HUES48 (cell line): ENCODE results near the gene MYT1.
"Not testable (repeated sequence)": the region's sequence is repeated elsewhere in the genome, so short reads cannot be mapped to it uniquely, and the experiment has no call there.

Experiments used
- H3K27ac ChIP-seq: one replicate; pipeline ENCODE4 v1.7.0; 2013; ENCODE audit warnings: low read depth, low read length, inconsistent platforms
- H3K27me3 ChIP-seq: 2 replicates; pipeline ENCODE4 v1.6.1; 2013; ENCODE audit warnings: mild to moderate bottlenecking, low read length; ENCODE audit not compliant: control insufficient read depth, insufficient read depth
- H3K36me3 ChIP-seq: 2 replicates; pipeline ENCODE4 v1.6.1; 2013; ENCODE audit warnings: low read length; ENCODE audit not compliant: control insufficient read depth, insufficient read depth
- H3K4me1 ChIP-seq: 2 replicates; pipeline ENCODE4 v1.6.1; 2013; ENCODE audit warnings: mild to moderate bottlenecking, low read length; ENCODE audit not compliant: control insufficient read depth, insufficient read depth
- H3K4me3 ChIP-seq: 2 replicates; pipeline ENCODE4 v1.5.1; 2013; ENCODE audit warnings: mild to moderate bottlenecking, low read depth, low read length
- H3K9ac ChIP-seq: 2 replicates; pipeline ENCODE4 v1.6.1; 2013; ENCODE audit warnings: mild to moderate bottlenecking, low read depth, low read length, moderate library complexity
- H3K9me3 ChIP-seq: 2 replicates; pipeline ENCODE4 v1.6.1; 2013; ENCODE audit warnings: low read length; ENCODE audit not compliant: control insufficient read depth, insufficient read depth

Gene MYT1

GRCh38 chr20:64176971-64177370 lies 12.7 kb downstream of the MYT1 start:
- Histone ChIP-seq H3K36me3 (no peaks in the 10 kb centered on the region), H3K9me3 (no peaks in the 10 kb centered on the region), H3K27ac (peak overlapping the region; percentile 73), H3K4me3 (peak overlapping the region; percentile 9), H3K9ac (no peak overlapping the region), H3K27me3 (peaks cover 4% of the 10 kb centered on the region; the same call in 1 of the 2 replicates), H3K4me1 (peaks cover 18% of the 10 kb centered on the region)

GRCh38 chr20:64177384-64177783 lies 13.1 kb downstream of the MYT1 start:
- Histone ChIP-seq H3K9me3 (no peaks in the 10 kb centered on the region), H3K4me3 (peak overlapping the region; percentile 9), H3K4me1 (peaks cover 18% of the 10 kb centered on the region), H3K27ac (peak overlapping the region; percentile 73), H3K27me3 (peaks cover 4% of the 10 kb centered on the region; the same call in 1 of the 2 replicates), H3K36me3 (no peaks in the 10 kb centered on the region), H3K9ac (no peak overlapping the region)

- Histone ChIP-seq H3K9ac (no peak overlapping the region), H3K4me3 (no peak overlapping the region), H3K27ac (peak overlapping the region; percentile 73), H3K36me3 (no peaks in the 10 kb centered on the region), H3K27me3 (peaks cover 4% of the 10 kb centered on the region; the same call in 1 of the 2 replicates), H3K4me1 (peaks cover 18% of the 10 kb centered on the region), H3K9me3 (no peaks in the 10 kb centered on the region)
Observed at GRCh38 chr20:64177787-64178186, 13.5 kb downstream of the MYT1 start.

- H3K36me3 ChIP-seq, result not testable (repeated sequence)
Observed at GRCh38 chr20:64178925-64179324, 14.7 kb downstream of the MYT1 start.

GRCh38 chr20:64179805-64180204 lies 15.6 kb downstream of the MYT1 start:
- H3K4me1 ChIP-seq, result peaks cover 18% of the 10 kb centered on the region
- H3K27ac ChIP-seq, result no peak overlapping the region
- no peak overlapping the region for H3K9ac ChIP-seq
- H3K27me3 ChIP-seq, result no peaks in the 10 kb centered on the region
- H3K36me3 ChIP-seq, result no peaks in the 10 kb centered on the region
- H3K9me3 ChIP-seq, result no peaks in the 10 kb centered on the region
- H3K4me3 ChIP-seq, result no peak overlapping the region

More at GRCh38 chr20:64178925-64179324, 14.7 kb downstream of the MYT1 start:
- not testable (repeated sequence) for H3K9ac ChIP-seq, H3K4me3 ChIP-seq, H3K27ac ChIP-seq, H3K9me3 ChIP-seq, H3K27me3 ChIP-seq
- H3K4me1 ChIP-seq, result peaks cover 18% of the 10 kb centered on the region

GRCh38 chr20:64180673-64181072 lies 16.4 kb downstream of the MYT1 start:
- H3K27me3 ChIP-seq, result no peaks in the 10 kb centered on the region
- H3K27ac ChIP-seq, result no peak overlapping the region
- H3K4me3 ChIP-seq, result no peak overlapping the region
- H3K9ac ChIP-seq, result no peak overlapping the region
- H3K4me1 ChIP-seq, result peaks cover 18% of the 10 kb centered on the region
- no peaks in the 10 kb centered on the region for H3K36me3 ChIP-seq
- no peaks in the 10 kb centered on the region for H3K9me3 ChIP-seq

GRCh38 chr20:64181391-64181790 lies 17.1 kb downstream of the MYT1 start:
- H3K27ac ChIP-seq, result no peak overlapping the region
- peaks cover 17% of the 10 kb centered on the region for H3K4me1 ChIP-seq
- no peaks in the 10 kb centered on the region for H3K36me3 ChIP-seq
- no peaks in the 10 kb centered on the region for H3K27me3 ChIP-seq
- no peaks in the 10 kb centered on the region for H3K9me3 ChIP-seq
- H3K9ac ChIP-seq, result no peak overlapping the region
- no peak overlapping the region for H3K4me3 ChIP-seq

GRCh38 chr20:64182146-64182865 lies 18.1 kb downstream of the MYT1 start:
- no peak overlapping the region for H3K27ac ChIP-seq
- no peaks in the 10 kb centered on the region for H3K36me3 ChIP-seq
- no peaks in the 10 kb centered on the region for H3K9me3 ChIP-seq
- H3K4me3 ChIP-seq, result no peak overlapping the region
- H3K27me3 ChIP-seq, result no peaks in the 10 kb centered on the region
- H3K4me1 ChIP-seq, result peaks cover 8% of the 10 kb centered on the region
- H3K9ac ChIP-seq, result no peak overlapping the region

- no peaks in the 10 kb centered on the region for H3K36me3 ChIP-seq
- H3K4me3 ChIP-seq, result no peak overlapping the region
- no peak overlapping the region for H3K27ac ChIP-seq
- H3K4me1 ChIP-seq, result peaks cover 7% of the 10 kb centered on the region
- no peaks in the 10 kb centered on the region for H3K9me3 ChIP-seq
- no peaks in the 10 kb centered on the region for H3K27me3 ChIP-seq
- H3K9ac ChIP-seq, result no peak overlapping the region
Observed at GRCh38 chr20:64183313-64183712, 19.1 kb downstream of the MYT1 start.

GRCh38 chr20:64184795-64185194 lies 20.5 kb downstream of the MYT1 start:
- H3K4me3 ChIP-seq, result no peak overlapping the region
- no peak overlapping the region for H3K27ac ChIP-seq
- no peaks in the 10 kb centered on the region for H3K9me3 ChIP-seq
- no peak overlapping the region for H3K9ac ChIP-seq
- H3K27me3 ChIP-seq, result no peaks in the 10 kb centered on the region
- peaks cover 21% of the 10 kb centered on the region for H3K4me1 ChIP-seq
- no peaks in the 10 kb centered on the region for H3K36me3 ChIP-seq

- Histone ChIP-seq H3K4me1 (peaks cover 25% of the 10 kb centered on the region), H3K9me3 (no peaks in the 10 kb centered on the region), H3K27ac (no peak overlapping the region), H3K36me3 (no peaks in the 10 kb centered on the region), H3K4me3 (no peak overlapping the region), H3K9ac (no peak overlapping the region), H3K27me3 (no peaks in the 10 kb centered on the region)
Observed at GRCh38 chr20:64185276-64185900, 21.1 kb downstream of the MYT1 start.
